A673 (cell line): ENCODE data around the gene PHF10. TPM values are rescaled to one million over a fixed set of nuclear protein-coding genes. Genes with fewer than 3 reads are reported as not detected.

Experiments used
- BruUV-seq: library from RNA; stranded (reverse); fragments of 400-500 nt; replicated peaks from 2 replicates; lab custom pipeline; 2021; lab: Mats Ljungman, UMichigan
- CTCF ChIA-PET: fragments of 300-600 bp; sonication (Branson Sonifier 250); formaldehyde crosslinking; loops from one replicate; lab custom pipeline; 2022; ENCODE audit warnings: antibody characterized with exemption; lab: Charles Lee
- POLR2A ChIA-PET: fragments of 300-600 bp; sonication (Branson Sonifier 250); formaldehyde crosslinking; loops from one replicate; lab custom pipeline; 2022; ENCODE audit warnings: antibody characterized with exemption; ENCODE audit not compliant: low non-redundant PET; lab: Charles Lee
- DNase-seq: peaks from one replicate; pipeline ENCODE4 v3.0.0-alpha.2; 2015; ENCODE audit warnings: low spot score
- H3K27ac ChIP-seq: fragments of 200-600 bp; sonication (generic); 2 replicates; pipeline ENCODE4 v1.5.1; 2016; ENCODE audit warnings: mixed run types, low read depth, mild to moderate bottlenecking, mixed read lengths, antibody characterized with exemption, low read length; ENCODE audit not compliant: poor library complexity, severe bottlenecking
- H3K27me3 ChIP-seq: fragments of 200-600 bp; sonication (generic); replicated peaks from 2 replicates; pipeline ENCODE4 v1.6.1; 2017; ENCODE audit warnings: mixed run types, low read depth, mild to moderate bottlenecking, mixed read lengths, antibody characterized with exemption, low read length; ENCODE audit not compliant: insufficient read depth, poor library complexity
- H3K36me3 ChIP-seq: fragments of 200-600 bp; sonication (generic); 2 replicates; pipeline ENCODE4 v1.6.1; 2016; ENCODE audit warnings: mixed run types, mild to moderate bottlenecking, mixed read lengths, antibody characterized with exemption, low read length; ENCODE audit not compliant: insufficient read depth, poor library complexity, severe bottlenecking
- H3K4me1 ChIP-seq: fragments of 200-600 bp; sonication (generic); 2 replicates; pipeline ENCODE4 v1.6.1; 2017; ENCODE audit warnings: mixed run types, mild to moderate bottlenecking, mixed read lengths, antibody characterized with exemption, low read length; ENCODE audit not compliant: insufficient read depth, poor library complexity, severe bottlenecking
- H3K4me3 ChIP-seq: fragments of 200-600 bp; sonication (generic); 2 replicates; pipeline ENCODE4 v1.5.1; 2016; ENCODE audit warnings: low read depth, mixed run types, mild to moderate bottlenecking, mixed read lengths, low read length; ENCODE audit not compliant: poor library complexity, severe bottlenecking
- H3K9me3 ChIP-seq: fragments of 200-600 bp; sonication (generic); 2 replicates; pipeline ENCODE4 v1.6.1; 2016; ENCODE audit warnings: mixed run types, low read depth, mild to moderate bottlenecking, mixed read lengths, antibody characterized with exemption, low read length; ENCODE audit not compliant: poor library complexity, severe bottlenecking
- EZH2 ChIP-seq: fragments of 200-600 bp; sonication (generic); IDR thresholded peaks from 2 replicates; pipeline ENCODE4 v1.6.1; 2017; ENCODE audit warnings: borderline replicate concordance, low read depth, mild to moderate bottlenecking, mixed read lengths, antibody characterized with exemption, low read length; ENCODE audit not compliant: poor library complexity, severe bottlenecking
- intact Hi-C: fragments of 100-400 bp; cut with micrococcal nuclease; formaldehyde crosslinking; loops from one replicate; pipeline ENCODE4 v1.10.0; 2022; ENCODE audit not compliant: unreplicated experiment
- total RNA-seq: library from RNA; stranded (reverse); gene quantifications from 2 replicates; pipeline ENCODE4 v1.2.3, GENCODE V29; 2021
- TF ChIP-seq, protein P1 (sequence below): fragments of 300-800, 200-600 bp; sonication (generic); conservative IDR thresholded peaks from 2 replicates; pipeline ENCODE4 v1.5.1; 2017; ENCODE audit warnings: low read depth, mild to moderate bottlenecking, antibody characterized with exemption, low read length, moderate library complexity, mixed read lengths

Gene PHF10
- total RNA-seq, 1 experiment from 2014 or later: 61.4 TPM

DNA sequence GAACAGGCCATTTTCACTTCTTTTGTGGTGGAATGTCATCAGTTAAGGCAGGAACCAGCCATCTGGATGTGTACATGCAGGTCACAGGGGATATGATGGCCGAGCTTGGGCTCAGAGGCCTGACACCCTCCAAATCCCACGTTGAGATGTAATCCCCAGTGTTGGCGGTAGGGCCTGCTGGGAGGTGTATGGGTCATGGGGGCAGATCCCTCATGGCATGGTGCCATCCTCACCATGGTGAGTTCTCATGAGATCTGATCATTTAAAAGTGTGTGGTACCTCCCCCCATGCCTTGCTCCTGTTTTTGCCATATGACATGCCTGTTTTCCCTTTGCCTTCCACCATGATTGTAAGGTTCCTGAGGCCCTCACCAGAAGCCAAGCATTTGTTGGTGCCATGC is 49.3 kb downstream of the PHF10 start:
- H3K4me1 ChIP-seq: no peaks in the 10 kb centered on the region
- H3K36me3 ChIP-seq: peaks cover 11% of the 10 kb centered on the region
- TF ChIP-seq EZH2: no peak
- TF ChIP-seq, protein P1, sequence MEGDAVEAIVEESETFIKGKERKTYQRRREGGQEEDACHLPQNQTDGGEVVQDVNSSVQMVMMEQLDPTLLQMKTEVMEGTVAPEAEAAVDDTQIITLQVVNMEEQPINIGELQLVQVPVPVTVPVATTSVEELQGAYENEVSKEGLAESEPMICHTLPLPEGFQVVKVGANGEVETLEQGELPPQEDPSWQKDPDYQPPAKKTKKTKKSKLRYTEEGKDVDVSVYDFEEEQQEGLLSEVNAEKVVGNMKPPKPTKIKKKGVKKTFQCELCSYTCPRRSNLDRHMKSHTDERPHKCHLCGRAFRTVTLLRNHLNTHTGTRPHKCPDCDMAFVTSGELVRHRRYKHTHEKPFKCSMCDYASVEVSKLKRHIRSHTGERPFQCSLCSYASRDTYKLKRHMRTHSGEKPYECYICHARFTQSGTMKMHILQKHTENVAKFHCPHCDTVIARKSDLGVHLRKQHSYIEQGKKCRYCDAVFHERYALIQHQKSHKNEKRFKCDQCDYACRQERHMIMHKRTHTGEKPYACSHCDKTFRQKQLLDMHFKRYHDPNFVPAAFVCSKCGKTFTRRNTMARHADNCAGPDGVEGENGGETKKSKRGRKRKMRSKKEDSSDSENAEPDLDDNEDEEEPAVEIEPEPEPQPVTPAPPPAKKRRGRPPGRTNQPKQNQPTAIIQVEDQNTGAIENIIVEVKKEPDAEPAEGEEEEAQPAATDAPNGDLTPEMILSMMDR: no peak
- CTCF ChIA-PET: no interaction called here
- no peak overlapping the region for H3K27ac ChIP-seq
- no peaks in the 10 kb centered on the region for H3K9me3 ChIP-seq
- DNase-seq: no peak
- BruUV-seq: no TSS peak
- intact Hi-C loops: no loop called here
- POLR2A ChIA-PET: no interaction called here
- H3K27me3 ChIP-seq: no peaks in the 10 kb centered on the region
- H3K4me3 ChIP-seq: no peak overlapping the region

DNA sequence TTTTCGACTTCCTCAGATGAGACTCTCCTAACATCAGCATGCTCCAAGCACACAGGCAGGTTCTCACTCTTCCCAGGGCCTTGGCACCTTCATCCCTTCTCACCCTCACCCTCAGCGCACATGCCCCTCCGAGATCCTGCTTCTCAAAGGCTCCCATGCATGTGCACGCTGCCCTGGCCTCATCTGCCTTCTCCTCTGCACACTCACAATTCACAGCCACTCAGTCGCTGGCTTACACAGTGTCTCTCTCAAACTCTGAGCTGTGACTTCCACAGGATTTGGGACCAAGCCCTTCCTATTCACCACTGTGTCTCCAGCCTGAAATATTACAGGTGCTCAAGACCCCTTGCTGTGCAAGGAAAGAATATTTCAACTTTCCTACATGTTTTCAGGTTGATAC is 52.7 kb downstream of the PHF10 start:
- intact Hi-C loops: no loop called here
- H3K27ac ChIP-seq: no peak overlapping the region
- TF ChIP-seq EZH2: no peak
- TF ChIP-seq, protein P1: no peak

DNA sequence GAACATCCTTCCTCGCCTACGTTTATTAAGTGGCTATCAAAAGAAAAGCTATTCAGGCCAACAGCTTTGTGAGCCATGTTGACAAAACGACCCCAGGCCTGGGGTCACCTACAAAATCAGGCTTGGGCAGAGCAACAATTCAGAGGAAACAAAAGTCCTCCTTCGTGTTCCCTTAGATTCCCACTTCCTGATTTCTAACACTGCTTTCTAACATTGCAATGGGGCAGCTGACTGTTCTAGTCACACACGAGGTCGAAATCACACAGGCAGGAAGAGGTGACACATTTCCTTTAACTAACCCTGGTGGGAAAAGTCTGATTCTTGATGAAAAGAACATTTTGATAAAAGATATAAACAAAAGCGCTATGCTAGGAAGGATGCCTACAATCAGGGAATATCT is 54.4 kb downstream of the PHF10 start:
- TF ChIP-seq, protein P1: no peak
- TF ChIP-seq EZH2: no peak
- H3K27ac ChIP-seq: no peak overlapping the region
- no peaks in the 10 kb centered on the region for H3K4me1 ChIP-seq
- ChIA-PET POLR2A (interaction anchor here (0.7 kb wide), 1 partner anchor 350 kb away, joined by 3 read pairs; no protein-coding TSS in a partner anchor), CTCF (no interaction called here)
- no peaks in the 10 kb centered on the region for H3K9me3 ChIP-seq
- peaks cover 18% of the 10 kb centered on the region for H3K36me3 ChIP-seq
- intact Hi-C loops: no loop called here
- H3K27me3 ChIP-seq: no peaks in the 10 kb centered on the region
- no TSS peak for BruUV-seq
- no peak overlapping the region for H3K4me3 ChIP-seq
- DNase-seq: no peak

More for the DNA sequence above, 52.7 kb downstream of the PHF10 start:
- DNase-seq: no peak
- ChIA-PET CTCF (no interaction called here), POLR2A (no interaction called here)
- no peaks in the 10 kb centered on the region for H3K9me3 ChIP-seq
- H3K36me3 ChIP-seq: peaks cover 18% of the 10 kb centered on the region
- BruUV-seq: no TSS peak
- no peaks in the 10 kb centered on the region for H3K27me3 ChIP-seq
- H3K4me1 ChIP-seq: no peaks in the 10 kb centered on the region
- H3K4me3 ChIP-seq: no peak overlapping the region
